ENCODE results near the gene UGT1A4. TPM values are rescaled to one million over a fixed set of nuclear protein-coding genes. Genes with fewer than 3 reads are reported as not detected.

The UGT1A4 gene
- not detected in 2 replicates for total RNA-seq (2014; rRNA removed; shearing (Covaris generic))

DNA sequence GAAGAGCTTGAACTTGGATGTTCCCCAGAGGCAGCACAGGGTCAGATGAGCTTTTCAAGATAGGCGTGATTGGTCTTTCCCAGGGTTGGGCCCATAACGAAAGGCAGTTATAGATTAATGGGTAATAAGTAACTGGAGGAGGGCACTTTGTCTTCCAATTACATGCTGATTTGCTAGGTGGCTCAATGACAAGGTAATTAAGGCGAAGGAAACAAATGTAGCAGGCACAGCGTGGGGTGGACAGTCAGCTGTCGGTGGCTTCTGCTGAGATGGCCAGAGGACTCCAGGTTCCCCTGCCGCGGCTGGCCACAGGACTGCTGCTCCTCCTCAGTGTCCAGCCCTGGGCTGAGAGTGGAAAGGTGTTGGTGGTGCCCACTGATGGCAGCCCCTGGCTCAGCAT lies at the start of gene UGT1A4:
Gene UGT1A4, plus strand, starts transcription at position 185 of the 400 bp plus-strand sequence. Its CDS starts 85 bp downstream, at position 270.
- no peak for DNase-seq (ENCODE audit: low spot score)
- in situ Hi-C loops (cut with HindIII; ENCODE audit: low sequenced_read_pairs) = no loop called here

GRCh38 chr2:233671290-233672161 lies 47.0 kb upstream of the UGT1A4 start, which contains the start of gene UGT1A9:
Gene UGT1A9 (plus strand): TSS chr2:233671898. CDS start chr2:233671935, 37 bp downstream.
- DNase-seq (ENCODE audit: low spot score) = no peak
- in situ Hi-C loops (cut with HindIII; ENCODE audit: low sequenced_read_pairs) = no loop called here

- DNase-seq (ENCODE audit: low spot score) = no peak
- in situ Hi-C loops (cut with HindIII; ENCODE audit: low sequenced_read_pairs) = no loop called here
Measured at GRCh38 chr2:233672886-233673285, 45.6 kb upstream of the UGT1A4 start.

DNA sequence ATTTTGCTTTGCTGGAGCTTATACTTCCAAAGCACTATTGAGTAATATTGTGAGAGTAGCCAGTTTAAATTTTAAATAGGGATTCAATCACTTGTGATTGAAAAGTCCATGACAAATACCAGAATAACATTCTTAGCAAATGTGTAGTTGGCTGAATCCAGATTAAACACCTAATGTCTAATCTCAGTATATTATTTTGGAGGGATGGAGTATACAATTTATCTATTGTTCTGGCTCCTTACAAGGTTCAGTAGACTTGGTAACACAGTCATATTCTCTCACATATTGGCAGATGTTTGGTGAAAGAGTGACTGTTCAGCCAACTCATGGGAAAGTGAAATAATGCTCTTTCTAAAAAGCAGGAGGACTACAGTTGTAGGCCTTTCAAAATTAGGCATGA lies 44.6 kb upstream of the UGT1A4 start:
- no peak for DNase-seq (ENCODE audit: low spot score)
- in situ Hi-C loops (cut with HindIII; ENCODE audit: low sequenced_read_pairs) = no loop called here

- in situ Hi-C loops (cut with HindIII; ENCODE audit: low sequenced_read_pairs) = no loop called here
- no peak for DNase-seq (ENCODE audit: low spot score)
Measured at GRCh38 chr2:233674314-233674713, 44.2 kb upstream of the UGT1A4 start.

- DNase-seq (ENCODE audit: low spot score) = no peak
- in situ Hi-C loops (cut with HindIII; ENCODE audit: low sequenced_read_pairs) = no loop called here
Measured at GRCh38 chr2:233674995-233675394, 43.5 kb upstream of the UGT1A4 start.

DNA sequence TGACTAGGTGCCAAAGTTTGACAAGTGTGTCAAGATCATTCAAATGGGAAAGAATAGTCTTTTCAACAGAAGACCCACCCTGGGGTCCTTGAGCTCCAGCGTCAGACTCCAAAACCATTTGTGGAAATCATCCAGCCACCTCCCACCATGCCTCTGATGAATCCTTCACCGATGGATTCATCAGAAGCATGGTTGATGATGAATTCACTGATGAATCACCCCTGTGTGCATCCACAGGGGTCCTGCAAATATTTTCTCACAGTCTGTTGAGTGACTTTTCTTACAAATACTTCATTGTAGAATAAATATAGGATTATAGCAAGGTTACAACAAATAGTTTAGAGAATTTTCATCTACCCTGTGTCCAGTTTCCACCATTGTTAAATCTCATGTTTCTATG lies 42.5 kb upstream of the UGT1A4 start:
- no peak for DNase-seq (ENCODE audit: low spot score)
- in situ Hi-C loops (cut with HindIII; ENCODE audit: low sequenced_read_pairs) = no loop called here

DNA sequence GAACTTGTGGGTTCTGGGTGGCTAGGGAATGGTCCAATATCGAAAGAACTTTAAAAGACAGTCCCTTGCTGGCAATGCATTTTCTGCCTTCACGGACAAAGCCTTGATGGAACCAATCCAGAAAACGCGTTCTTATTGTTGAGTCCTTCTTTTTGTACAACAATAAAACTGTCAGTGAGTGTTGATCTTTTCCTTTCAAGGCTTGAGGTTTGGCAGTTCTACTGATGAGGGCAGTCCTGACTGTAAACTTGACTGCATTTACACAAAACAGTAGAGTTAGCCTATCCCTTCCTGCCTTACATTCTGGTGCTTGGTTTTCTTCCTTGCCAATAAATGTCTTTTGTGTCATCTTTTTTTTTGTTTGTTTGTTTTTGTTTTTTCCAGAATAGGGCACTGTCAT lies 39.3 kb upstream of the UGT1A4 start:
- no peak for DNase-seq (ENCODE audit: low spot score)
- in situ Hi-C loops (cut with HindIII; ENCODE audit: low sequenced_read_pairs) = no loop called here

DNA sequence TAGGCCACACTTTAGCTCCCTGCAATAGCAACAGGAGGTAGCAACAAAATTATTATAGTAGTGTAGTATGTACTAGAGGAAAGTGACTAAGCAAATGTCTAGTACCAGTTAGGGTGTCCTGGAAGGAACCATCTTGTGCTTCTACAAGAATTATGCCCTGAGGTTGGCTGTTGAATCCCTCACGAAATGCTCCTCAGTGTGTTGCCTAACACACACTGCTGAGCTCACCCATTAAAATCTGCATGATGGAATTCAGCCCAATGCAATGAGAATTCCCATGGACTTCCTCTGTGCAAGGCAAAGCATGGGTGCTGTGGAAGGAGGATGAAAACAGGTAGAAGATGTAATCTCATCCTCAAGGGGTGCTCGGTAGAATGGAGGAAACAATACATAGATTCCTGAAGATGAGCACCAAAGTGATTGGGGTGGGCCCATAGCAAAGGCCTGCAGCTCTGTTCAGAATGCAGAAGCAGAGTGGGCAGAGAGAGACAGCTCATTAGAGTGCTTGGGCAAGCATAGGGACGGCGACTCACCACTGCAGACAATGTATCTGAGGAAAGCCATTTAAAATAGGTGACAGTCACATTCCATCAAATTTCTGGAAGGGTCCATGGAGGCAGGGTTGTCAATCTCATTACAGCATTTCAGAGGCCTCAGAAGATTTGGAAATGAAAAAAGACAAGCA lies 38.0 kb upstream of the UGT1A4 start:
- DNase-seq (ENCODE audit: low spot score) = no peak
- in situ Hi-C loops (cut with HindIII; ENCODE audit: low sequenced_read_pairs) = no loop called here

GRCh38 chr2:233681521-233682099 lies 36.9 kb upstream of the UGT1A4 start, which contains the start of gene UGT1A7:
Gene UGT1A7 (plus strand): TSS chr2:233681901. CDS start chr2:233681938, 37 bp downstream.
- in situ Hi-C loops (cut with HindIII; ENCODE audit: low sequenced_read_pairs) = no loop called here
- DNase-seq (ENCODE audit: low spot score) = no peak

- DNase-seq (ENCODE audit: low spot score) = no peak
- in situ Hi-C loops (cut with HindIII; ENCODE audit: low sequenced_read_pairs) = no loop called here
Measured at GRCh38 chr2:233684640-233685039, 33.9 kb upstream of the UGT1A4 start.

GRCh38 chr2:233686928-233687327 lies 31.6 kb upstream of the UGT1A4 start:
- in situ Hi-C loops (cut with HindIII; ENCODE audit: low sequenced_read_pairs) = no loop called here
- no peak for DNase-seq (ENCODE audit: low spot score)

DNA sequence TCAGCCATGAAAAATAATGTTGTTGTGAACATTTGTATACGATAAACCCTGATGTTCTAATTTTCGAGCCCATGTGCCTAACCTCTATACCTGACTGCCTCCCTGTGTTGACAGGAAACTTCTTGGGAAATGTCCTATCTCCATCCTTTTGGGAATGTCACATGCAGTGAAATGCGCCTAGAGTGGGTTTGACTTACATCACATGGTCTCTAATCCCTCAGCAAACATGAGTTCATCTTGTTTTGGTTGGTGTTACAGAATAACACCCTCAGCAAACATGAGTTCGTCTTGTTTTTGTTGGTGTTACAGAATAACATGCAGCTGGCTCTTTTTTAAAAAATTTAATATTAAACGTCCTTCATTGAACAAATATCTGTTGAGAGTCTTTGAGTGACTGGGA lies 30.2 kb upstream of the UGT1A4 start:
- no peak for DNase-seq (ENCODE audit: low spot score)

GRCh38 chr2:233689031-233689430 lies 29.5 kb upstream of the UGT1A4 start:
- DNase-seq (ENCODE audit: low spot score) = no peak
- in situ Hi-C loops (cut with HindIII; ENCODE audit: low sequenced_read_pairs) = no loop called here

More for the DNA sequence above, 30.2 kb upstream of the UGT1A4 start:
- in situ Hi-C loops (cut with HindIII; ENCODE audit: low sequenced_read_pairs) = no loop called here

- in situ Hi-C loops (cut with HindIII; ENCODE audit: low sequenced_read_pairs) = no loop called here
- no peak for DNase-seq (ENCODE audit: low spot score)
Measured at GRCh38 chr2:233689501-233689900, 29.0 kb upstream of the UGT1A4 start.

DNA sequence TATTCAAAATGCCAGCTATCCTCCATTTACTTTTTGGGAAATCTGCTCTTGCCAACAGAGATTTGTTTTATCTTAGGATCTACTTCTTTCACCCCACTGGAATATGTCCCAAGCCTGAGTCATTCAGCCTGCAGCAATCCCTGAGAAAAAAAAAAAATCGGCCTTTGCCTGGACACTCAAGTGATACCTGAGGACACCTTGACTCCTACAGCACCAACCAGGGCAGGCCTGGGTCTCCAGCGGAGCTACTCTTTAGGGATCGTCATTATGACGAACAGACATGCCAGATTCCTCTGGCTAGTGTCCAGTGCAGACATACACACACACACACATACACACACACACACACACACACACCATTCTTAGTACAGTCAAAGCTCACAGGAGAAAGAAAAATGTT lies 28.1 kb upstream of the UGT1A4 start:
- no peak for DNase-seq (ENCODE audit: low spot score)
- in situ Hi-C loops (cut with HindIII; ENCODE audit: low sequenced_read_pairs) = no loop called here

DNA sequence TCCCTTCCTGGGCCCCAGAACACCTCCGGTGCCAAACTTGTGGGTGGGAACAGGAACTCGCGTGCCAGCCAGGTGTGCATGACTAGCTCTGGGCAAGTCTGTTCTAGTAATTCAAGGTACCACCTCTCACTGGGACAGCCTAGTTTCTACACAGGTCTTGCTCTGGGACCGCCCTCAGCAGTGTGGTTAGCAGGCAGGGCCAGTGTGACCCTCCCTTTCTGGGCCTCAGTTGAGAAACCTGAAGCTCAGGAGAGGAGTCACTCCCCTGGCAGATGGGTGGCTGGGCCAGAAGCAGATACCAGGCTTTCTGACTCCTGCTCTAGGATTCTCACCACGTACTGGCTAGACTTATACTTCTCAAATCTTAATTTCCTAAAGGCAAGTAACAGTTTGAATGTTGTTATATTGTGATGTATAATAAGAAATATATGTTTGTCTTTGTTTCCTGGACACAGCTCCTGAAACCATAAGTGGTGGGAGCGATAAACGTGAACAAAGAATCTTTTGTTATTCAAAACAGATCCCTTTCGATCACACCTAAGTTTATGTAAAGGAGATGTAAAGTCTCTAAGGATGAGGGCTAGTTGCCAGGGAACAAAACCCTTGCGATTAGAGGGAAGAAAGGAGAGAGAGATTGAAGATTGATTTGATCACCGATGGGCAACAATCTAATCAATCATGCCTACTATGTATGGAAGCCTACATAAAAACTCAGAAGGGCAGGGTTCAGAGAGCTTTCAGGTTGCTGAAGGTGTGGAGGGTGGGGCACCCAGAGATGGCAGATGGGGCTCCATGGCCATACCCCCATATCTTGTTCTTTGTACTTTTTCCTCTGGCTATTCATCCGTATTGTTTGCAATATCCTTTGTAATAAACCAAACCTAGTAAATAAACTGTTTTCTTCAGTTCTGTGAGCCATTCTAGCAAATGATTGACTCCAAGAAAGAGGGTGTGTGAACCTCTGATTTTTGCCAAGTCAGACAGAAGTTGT lies 26.8 kb upstream of the UGT1A4 start:
- in situ Hi-C loops (cut with HindIII; ENCODE audit: low sequenced_read_pairs) = no loop called here
- no peak for DNase-seq (ENCODE audit: low spot score)

DNA sequence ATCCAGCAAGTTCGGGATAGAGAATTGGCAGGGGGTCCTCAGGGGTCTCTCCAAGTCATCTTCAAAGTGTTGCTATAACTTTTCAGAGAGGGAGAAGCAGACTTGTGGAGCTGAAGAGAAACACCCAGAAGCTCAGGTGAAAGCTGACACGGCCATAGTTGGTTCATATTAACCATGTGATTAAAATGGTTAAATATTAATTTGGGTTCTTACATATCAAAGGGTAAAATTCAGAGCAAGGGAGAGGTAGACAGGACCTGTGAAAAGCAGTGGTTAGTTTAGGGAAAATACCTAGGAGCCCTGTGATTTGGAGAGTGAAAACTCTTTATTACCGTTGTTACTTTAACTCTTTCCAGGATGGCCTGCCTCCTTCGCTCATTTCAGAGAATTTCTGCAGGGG lies 25.9 kb upstream of the UGT1A4 start, which contains the start of gene UGT1A6:
Gene UGT1A6, plus strand, starts transcription at position 243 of the 400 bp plus-strand sequence. Its CDS starts 115 bp downstream, at position 358.
- in situ Hi-C loops (cut with HindIII; ENCODE audit: low sequenced_read_pairs) = no loop called here
- DNase-seq (ENCODE audit: low spot score) = no peak

DNA sequence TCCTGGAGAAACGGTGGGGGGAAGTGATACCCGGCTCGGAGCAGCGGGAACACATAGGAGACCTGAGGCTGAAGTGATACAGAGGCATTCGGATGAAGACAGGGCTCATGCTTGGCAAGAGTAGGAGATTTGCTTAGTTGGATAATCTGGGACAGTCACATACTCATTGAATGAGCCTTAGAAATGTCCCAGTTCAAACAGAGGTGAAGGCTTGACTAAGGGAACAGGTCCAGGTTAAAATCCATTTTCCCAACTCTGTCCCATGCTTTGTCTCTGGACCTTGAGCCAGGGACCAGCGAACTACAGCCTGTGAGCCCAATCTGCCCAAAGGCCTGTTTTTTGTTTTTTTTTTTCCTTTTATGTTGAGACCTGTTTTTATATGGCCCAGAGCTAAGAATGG lies 24.6 kb upstream of the UGT1A4 start:
- in situ Hi-C loops (cut with HindIII; ENCODE audit: low sequenced_read_pairs) = no loop called here
- DNase-seq (ENCODE audit: low spot score) = no peak

Data from G401 (cell line).